DOHH2 (cell line): ENCODE measurements around the gene CMSS1.

Experiments
- EZH2phosphoT487 ChIP-seq: fragments of 200-600 bp; sonication (generic); IDR thresholded peaks from 2 replicates; pipeline ENCODE4 v1.6.1; 2017; ENCODE audit warnings: borderline replicate concordance, mild to moderate bottlenecking, antibody characterized with exemption, low read length, moderate library complexity, mixed read lengths
- TF ChIP-seq, protein P1 (sequence below): fragments of 200-600 bp; sonication (generic); IDR thresholded peaks from one replicate; pipeline ENCODE4 v1.5.1; 2014; ENCODE audit warnings: antibody characterized with exemption, mild to moderate bottlenecking, low read depth, low read length; ENCODE audit not compliant: poor library complexity, severe bottlenecking

DNA sequence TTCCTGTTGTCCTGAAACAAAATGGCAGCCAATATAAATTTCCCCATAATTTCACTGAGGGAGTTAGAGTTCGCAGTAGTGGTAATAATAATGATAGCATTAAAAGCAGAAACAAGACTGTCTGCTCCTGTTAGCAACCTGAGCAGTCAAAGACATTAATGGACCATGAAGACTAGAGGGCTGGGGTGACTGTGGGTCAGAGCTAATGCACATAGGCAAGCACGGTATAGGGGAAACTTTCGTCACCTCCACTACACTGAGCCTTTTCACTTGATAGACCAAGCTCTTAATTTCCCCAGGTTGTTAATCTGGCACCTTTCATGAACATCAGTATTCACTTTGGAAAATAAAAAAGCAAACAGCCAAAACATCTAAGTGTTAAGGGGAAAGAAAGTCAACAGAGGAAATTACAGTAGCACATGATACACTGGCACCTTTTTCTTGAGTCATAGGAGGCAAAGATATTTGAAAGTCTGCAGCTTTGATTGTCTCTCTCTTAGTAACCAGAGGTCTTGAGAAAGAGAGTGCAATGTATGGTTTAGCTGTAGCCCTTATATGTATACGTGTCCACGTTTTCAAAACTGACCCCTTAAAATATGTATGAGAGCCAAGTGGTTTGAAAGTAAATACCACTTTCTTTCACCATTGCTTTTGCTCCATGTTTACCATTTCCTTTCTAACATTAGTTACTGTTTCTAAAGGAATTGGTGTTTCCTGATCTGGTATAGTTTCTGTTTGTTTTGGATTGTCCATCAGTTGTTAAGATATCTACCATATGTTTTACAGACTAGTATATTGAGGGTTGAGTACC lies 191.8 kb downstream of the CMSS1 start:
- TF ChIP-seq, protein P1, sequence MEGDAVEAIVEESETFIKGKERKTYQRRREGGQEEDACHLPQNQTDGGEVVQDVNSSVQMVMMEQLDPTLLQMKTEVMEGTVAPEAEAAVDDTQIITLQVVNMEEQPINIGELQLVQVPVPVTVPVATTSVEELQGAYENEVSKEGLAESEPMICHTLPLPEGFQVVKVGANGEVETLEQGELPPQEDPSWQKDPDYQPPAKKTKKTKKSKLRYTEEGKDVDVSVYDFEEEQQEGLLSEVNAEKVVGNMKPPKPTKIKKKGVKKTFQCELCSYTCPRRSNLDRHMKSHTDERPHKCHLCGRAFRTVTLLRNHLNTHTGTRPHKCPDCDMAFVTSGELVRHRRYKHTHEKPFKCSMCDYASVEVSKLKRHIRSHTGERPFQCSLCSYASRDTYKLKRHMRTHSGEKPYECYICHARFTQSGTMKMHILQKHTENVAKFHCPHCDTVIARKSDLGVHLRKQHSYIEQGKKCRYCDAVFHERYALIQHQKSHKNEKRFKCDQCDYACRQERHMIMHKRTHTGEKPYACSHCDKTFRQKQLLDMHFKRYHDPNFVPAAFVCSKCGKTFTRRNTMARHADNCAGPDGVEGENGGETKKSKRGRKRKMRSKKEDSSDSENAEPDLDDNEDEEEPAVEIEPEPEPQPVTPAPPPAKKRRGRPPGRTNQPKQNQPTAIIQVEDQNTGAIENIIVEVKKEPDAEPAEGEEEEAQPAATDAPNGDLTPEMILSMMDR, result no peak
- no peak for TF ChIP-seq EZH2phosphoT487
